GM13977 (cell line): Measurements from ENCODE around the gene SETD7.
A peak's percentile ranks its signal among the peaks of the same experiment; 100 is the strongest.

ENCODE experiments used
- DNase-seq: peaks from one replicate; pipeline ENCODE4 v3.0.0; 2012; ENCODE audit warnings: low spot score
- in situ Hi-C: fragments of 300-500 bp; cut with MboI; formaldehyde crosslinking; loops from one replicate; pipeline ENCODE4 v1.12.0; 2022; ENCODE audit warnings: low sequenced_read_pairs, low pct_unique_long_range_greater_than_20kb, mixed read lengths, inconsistent platforms; ENCODE audit not compliant: unreplicated experiment
- TF ChIP-seq, protein P1 (sequence below): IDR thresholded peaks from 2 replicates; pipeline ENCODE4 v1.5.1; 2012; ENCODE audit warnings: mild to moderate bottlenecking, control low read depth; ENCODE audit not compliant: insufficient read depth; ENCODE audit errors: extremely low read depth, missing control alignments

Gene SETD7

GRCh38 chr4:139457318-139457717 lies 98.7 kb downstream of the SETD7 start:
- TF ChIP-seq, protein P1, sequence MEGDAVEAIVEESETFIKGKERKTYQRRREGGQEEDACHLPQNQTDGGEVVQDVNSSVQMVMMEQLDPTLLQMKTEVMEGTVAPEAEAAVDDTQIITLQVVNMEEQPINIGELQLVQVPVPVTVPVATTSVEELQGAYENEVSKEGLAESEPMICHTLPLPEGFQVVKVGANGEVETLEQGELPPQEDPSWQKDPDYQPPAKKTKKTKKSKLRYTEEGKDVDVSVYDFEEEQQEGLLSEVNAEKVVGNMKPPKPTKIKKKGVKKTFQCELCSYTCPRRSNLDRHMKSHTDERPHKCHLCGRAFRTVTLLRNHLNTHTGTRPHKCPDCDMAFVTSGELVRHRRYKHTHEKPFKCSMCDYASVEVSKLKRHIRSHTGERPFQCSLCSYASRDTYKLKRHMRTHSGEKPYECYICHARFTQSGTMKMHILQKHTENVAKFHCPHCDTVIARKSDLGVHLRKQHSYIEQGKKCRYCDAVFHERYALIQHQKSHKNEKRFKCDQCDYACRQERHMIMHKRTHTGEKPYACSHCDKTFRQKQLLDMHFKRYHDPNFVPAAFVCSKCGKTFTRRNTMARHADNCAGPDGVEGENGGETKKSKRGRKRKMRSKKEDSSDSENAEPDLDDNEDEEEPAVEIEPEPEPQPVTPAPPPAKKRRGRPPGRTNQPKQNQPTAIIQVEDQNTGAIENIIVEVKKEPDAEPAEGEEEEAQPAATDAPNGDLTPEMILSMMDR, result no peak
- in situ Hi-C loops, result no loop called here
- no peak for DNase-seq

DNA sequence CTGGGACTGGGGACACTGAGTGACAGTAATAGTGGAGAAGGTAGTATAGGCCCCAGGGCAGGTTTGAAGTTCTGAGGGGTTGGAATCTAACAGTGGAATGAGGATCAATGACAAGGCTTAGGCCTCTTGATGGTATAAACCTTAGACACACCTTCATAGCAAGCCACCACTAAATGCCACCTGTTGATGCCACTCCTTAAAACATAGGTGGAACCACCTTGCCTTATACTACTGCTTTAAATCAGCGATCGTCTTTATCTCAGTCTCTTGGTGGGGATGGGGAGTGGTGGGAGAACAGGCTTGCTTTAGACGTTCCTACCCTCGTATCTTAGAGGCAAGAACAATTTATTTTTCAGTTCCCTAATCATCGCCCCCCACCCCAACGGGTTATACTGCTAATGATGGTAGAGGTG lies 100.9 kb downstream of the SETD7 start:
- TF ChIP-seq, protein P1, result no peak
- in situ Hi-C loops, result no loop called here
- no peak for DNase-seq

- in situ Hi-C loops, result no loop called here
- DNase-seq, result no peak
- TF ChIP-seq, protein P1, result peak; percentile 2
Measured at GRCh38 chr4:139454111-139455045, 101.6 kb downstream of the SETD7 start, which contains the start of gene RAB33B. RAB33B (plus strand) TSS chr4:139454121; CDS start chr4:139454196, 75 bp downstream.

- DNase-seq, result peak; percentile 95
- TF ChIP-seq, protein P1, result no peak
- in situ Hi-C loops, result no loop called here
Measured at GRCh38 chr4:139453371-139454110, 102.5 kb downstream of the SETD7 start.

- in situ Hi-C loops, result no loop called here
- TF ChIP-seq, protein P1, result peak; percentile 39
- peak; percentile 75 for DNase-seq
Measured at GRCh38 chr4:139453041-139453370, 103.0 kb downstream of the SETD7 start.

GRCh38 chr4:139451997-139452396 lies 104.0 kb downstream of the SETD7 start:
- TF ChIP-seq, protein P1, result no peak
- DNase-seq, result no peak
- in situ Hi-C loops, result no loop called here
